Peyer's patch (tissue), 4 donors: ENCODE results near the gene AOPEP.

Experiments used
- POLR2A ChIP-seq, 2 donors: fragments of 450-650 bp; IDR thresholded peaks; one replicate each; pipeline ENCODE4 v1.5.1; 2017; ENCODE audit warnings: antibody characterized with exemption in 2 of 2, mild to moderate bottlenecking in 2 of 2, moderate library complexity in 2 of 2
- TF ChIP-seq, protein P1 (sequence below), 6 experiments: fragments of 450-650 bp in 4 of 6; fragments of 200-600 bp in 2 of 6; sonication (generic) in 1 of 6; IDR thresholded peaks; one replicate each; pipeline ENCODE4 v1.5.1; 2017 to 2019; ENCODE audit warnings: antibody characterized with exemption in 6 of 6, mild to moderate bottlenecking in 3 of 6, moderate library complexity in 1 of 6

- no peak for TF ChIP-seq POLR2A (IDR thresholded peaks at IDR 0.05)
- TF ChIP-seq, protein P1, sequence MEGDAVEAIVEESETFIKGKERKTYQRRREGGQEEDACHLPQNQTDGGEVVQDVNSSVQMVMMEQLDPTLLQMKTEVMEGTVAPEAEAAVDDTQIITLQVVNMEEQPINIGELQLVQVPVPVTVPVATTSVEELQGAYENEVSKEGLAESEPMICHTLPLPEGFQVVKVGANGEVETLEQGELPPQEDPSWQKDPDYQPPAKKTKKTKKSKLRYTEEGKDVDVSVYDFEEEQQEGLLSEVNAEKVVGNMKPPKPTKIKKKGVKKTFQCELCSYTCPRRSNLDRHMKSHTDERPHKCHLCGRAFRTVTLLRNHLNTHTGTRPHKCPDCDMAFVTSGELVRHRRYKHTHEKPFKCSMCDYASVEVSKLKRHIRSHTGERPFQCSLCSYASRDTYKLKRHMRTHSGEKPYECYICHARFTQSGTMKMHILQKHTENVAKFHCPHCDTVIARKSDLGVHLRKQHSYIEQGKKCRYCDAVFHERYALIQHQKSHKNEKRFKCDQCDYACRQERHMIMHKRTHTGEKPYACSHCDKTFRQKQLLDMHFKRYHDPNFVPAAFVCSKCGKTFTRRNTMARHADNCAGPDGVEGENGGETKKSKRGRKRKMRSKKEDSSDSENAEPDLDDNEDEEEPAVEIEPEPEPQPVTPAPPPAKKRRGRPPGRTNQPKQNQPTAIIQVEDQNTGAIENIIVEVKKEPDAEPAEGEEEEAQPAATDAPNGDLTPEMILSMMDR (IDR thresholded peaks at IDR 0.05): no peak
Observed at GRCh38 chr9:94909250-94909894, 182.9 kb downstream of the AOPEP start.
